Amniotic stem cell (primary cell): ENCODE measurements around the gene CHRFAM7A.
"Not testable (repeated sequence)": the region's sequence is repeated elsewhere in the genome, so short reads cannot be mapped to it uniquely, and the experiment has no call there.

Source experiments
- DNase-seq: peaks from one replicate; lab custom pipeline; 2025; lab: John Stamatoyannopoulos, UW

CHRFAM7A gene

DNA sequence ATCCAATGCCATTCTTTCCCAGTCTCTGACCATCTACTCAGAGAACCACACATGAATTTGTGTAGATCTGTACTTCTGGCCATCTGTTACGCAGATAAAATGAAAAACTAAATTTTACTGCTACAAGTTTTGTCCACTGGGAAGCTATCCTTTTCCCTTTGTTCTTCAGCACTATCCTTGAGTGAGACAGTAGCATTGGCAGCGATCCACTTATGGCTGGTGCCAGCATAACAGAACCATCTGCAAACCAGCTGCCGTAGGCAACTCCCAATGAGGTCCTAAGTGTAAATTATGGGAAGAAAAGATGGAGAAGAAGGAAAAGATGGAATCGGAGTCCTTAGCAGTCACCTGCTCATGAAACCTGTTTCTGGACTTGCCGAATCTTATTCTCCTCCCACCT, 72.3 kb downstream of the CHRFAM7A start:
- not testable (repeated sequence) for DNase-seq

DNA sequence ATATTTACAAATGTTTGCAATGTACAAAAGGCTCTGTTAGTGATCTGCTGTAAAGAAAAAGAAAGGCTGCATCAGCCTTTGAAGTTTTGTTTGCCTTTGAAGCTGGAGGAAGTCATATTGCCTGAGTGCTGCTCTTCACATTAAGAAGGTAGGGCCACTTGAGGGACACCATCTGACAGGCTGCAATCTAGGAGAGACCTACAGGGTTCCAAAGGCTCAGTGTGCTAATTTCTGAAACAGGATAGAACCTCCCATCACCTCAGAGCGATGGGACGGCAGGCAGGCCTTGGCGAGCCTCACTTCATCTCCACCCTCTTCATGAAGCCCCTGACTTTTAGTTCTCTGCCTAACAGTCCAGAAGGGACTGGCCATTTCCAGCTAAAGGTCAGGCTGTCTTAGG, 77.6 kb downstream of the CHRFAM7A start:
- not testable (repeated sequence) for DNase-seq

DNA sequence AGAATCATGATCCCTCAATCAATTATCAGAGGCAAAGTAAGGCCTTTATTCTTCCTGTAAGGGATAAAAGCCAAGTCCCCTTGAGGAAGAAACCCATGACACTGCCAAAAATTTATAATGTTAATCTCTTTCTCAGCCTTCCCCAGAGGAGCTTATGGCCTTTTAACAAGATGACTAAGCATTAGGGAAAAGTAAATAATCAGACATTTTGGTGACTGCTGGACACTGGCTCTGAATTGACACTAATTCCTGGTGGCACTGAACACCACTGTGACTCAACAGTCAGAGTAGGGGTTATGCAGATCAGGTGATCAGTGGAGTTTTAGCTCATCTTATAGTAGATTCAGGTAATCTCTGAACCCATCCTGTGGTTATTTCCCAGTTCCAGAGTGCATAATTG, 82.8 kb downstream of the CHRFAM7A start:
- DNase-seq: not testable (repeated sequence)
